GM12878 (cell line): Measurements from ENCODE around the gene FLRT1.

Source experiments
- EZH2 ChIP-seq: IDR thresholded peaks from 2 replicates; pipeline ENCODE4 v1.6.1; 2012; ENCODE audit warnings: low read depth, mild to moderate bottlenecking, control low read depth, inconsistent platforms, low read length, borderline replicate concordance; ENCODE audit not compliant: control insufficient read depth
- SUPT20H ChIP-seq: IDR thresholded peaks from 2 replicates; pipeline ENCODE4 v1.6.1; 2011; ENCODE audit warnings: low read depth, mild to moderate bottlenecking, low read length, moderate library complexity, borderline replicate concordance; ENCODE audit not compliant: control insufficient read depth
- ZNF207 ChIP-seq: fragments of 450-650 bp; IDR thresholded peaks from 2 replicates; pipeline ENCODE4 v1.6.1; 2014; ENCODE audit warnings: antibody characterized with exemption, mild to moderate bottlenecking, borderline replicate concordance
- TF ChIP-seq, protein P1 (sequence below): IDR thresholded peaks from 2 replicates; pipeline ENCODE4 v1.6.1; 2011; ENCODE audit warnings: mild to moderate bottlenecking, low read depth, low read length, moderate library complexity; ENCODE audit not compliant: insufficient replicate concordance
- TF ChIP-seq, protein P2 (sequence below): IDR thresholded peaks from 2 replicates; pipeline ENCODE4 v1.6.1; 2012; ENCODE audit warnings: low read depth, low read length, improper control_type of control experiment
- TF ChIP-seq, protein P3 (sequence below), 3 experiments: IDR thresholded peaks in 2 of 3; conservative IDR thresholded peaks in 1 of 3; 2 replicates each; pipeline ENCODE4 v1.5.1; 2011; ENCODE audit warnings: low read depth in 3 of 3, low read length in 3 of 3, mild to moderate bottlenecking in 3 of 3, control low read depth in 2 of 3, moderate library complexity in 2 of 3, inconsistent platforms in 1 of 3, mixed read lengths in 1 of 3; ENCODE audit not compliant: control insufficient read depth in 2 of 3, insufficient read depth in 1 of 3; ENCODE audit errors: extremely low read depth in 1 of 3
- TF ChIP-seq, protein P4 (sequence below): fragments of 450-650 bp; IDR thresholded peaks from 2 replicates; pipeline ENCODE4 v1.6.1; 2018; ENCODE audit warnings: mild to moderate bottlenecking, low read depth, moderate library complexity; ENCODE audit not compliant: partially characterized antibody

DNA sequence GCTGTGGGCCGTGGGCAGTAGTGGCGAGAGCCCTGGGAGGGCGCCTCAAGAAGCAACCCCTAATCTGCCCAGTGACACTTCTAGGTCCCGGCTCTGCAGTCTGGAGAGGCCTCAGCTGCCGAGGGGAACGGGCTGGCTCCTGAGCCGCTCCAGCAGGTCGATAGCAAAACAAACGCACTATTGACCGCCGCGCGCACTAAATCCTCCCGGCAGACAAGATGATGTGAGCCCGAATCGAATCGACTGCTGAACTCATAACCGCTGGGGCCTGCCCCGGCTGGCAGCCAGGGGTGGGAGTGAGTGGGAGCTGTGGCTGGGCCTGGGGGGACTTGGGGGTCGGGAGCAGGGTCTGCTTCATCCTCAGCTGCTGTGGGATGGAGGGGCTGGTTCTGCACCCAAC, 36.1 kb downstream of the FLRT1 start:
- TF ChIP-seq EZH2 (no peak), SUPT20H (no peak), ZNF207 (no peak)
- TF ChIP-seq, protein P1, sequence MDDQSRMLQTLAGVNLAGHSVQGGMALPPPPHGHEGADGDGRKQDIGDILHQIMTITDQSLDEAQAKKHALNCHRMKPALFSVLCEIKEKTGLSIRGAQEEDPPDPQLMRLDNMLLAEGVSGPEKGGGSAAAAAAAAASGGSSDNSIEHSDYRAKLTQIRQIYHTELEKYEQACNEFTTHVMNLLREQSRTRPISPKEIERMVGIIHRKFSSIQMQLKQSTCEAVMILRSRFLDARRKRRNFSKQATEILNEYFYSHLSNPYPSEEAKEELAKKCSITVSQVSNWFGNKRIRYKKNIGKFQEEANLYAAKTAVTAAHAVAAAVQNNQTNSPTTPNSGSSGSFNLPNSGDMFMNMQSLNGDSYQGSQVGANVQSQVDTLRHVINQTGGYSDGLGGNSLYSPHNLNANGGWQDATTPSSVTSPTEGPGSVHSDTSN, result no peak
- TF ChIP-seq, protein P2, sequence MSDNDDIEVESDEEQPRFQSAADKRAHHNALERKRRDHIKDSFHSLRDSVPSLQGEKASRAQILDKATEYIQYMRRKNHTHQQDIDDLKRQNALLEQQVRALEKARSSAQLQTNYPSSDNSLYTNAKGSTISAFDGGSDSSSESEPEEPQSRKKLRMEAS, result no peak
- TF ChIP-seq, protein P3, sequence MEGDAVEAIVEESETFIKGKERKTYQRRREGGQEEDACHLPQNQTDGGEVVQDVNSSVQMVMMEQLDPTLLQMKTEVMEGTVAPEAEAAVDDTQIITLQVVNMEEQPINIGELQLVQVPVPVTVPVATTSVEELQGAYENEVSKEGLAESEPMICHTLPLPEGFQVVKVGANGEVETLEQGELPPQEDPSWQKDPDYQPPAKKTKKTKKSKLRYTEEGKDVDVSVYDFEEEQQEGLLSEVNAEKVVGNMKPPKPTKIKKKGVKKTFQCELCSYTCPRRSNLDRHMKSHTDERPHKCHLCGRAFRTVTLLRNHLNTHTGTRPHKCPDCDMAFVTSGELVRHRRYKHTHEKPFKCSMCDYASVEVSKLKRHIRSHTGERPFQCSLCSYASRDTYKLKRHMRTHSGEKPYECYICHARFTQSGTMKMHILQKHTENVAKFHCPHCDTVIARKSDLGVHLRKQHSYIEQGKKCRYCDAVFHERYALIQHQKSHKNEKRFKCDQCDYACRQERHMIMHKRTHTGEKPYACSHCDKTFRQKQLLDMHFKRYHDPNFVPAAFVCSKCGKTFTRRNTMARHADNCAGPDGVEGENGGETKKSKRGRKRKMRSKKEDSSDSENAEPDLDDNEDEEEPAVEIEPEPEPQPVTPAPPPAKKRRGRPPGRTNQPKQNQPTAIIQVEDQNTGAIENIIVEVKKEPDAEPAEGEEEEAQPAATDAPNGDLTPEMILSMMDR (IDR thresholded peaks at IDR 0.05 in 2 of 3, conservative IDR thresholded peaks at IDR 0.05 in 1 of 3; ENCODE audit: control insufficient read depth in 2 of 3, extremely low read depth in 1 of 3, insufficient read depth in 1 of 3, low read depth in 3 of 3, low read length in 3 of 3), result no peak
- TF ChIP-seq, protein P4, sequence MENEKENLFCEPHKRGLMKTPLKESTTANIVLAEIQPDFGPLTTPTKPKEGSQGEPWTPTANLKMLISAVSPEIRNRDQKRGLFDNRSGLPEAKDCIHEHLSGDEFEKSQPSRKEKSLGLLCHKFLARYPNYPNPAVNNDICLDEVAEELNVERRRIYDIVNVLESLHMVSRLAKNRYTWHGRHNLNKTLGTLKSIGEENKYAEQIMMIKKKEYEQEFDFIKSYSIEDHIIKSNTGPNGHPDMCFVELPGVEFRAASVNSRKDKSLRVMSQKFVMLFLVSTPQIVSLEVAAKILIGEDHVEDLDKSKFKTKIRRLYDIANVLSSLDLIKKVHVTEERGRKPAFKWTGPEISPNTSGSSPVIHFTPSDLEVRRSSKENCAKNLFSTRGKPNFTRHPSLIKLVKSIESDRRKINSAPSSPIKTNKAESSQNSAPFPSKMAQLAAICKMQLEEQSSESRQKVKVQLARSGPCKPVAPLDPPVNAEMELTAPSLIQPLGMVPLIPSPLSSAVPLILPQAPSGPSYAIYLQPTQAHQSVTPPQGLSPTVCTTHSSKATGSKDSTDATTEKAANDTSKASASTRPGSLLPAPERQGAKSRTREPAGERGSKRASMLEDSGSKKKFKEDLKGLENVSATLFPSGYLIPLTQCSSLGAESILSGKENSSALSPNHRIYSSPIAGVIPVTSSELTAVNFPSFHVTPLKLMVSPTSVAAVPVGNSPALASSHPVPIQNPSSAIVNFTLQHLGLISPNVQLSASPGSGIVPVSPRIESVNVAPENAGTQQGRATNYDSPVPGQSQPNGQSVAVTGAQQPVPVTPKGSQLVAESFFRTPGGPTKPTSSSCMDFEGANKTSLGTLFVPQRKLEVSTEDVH, result no peak
